COLO829 (cell line): ENCODE results near the gene TGFBI.

Experiments used
- DNase-seq: peaks from one replicate; pipeline ENCODE4 v3.0.0; 2012; ENCODE audit warnings: low spot score

The TGFBI gene

GRCh38 chr5:136028782-136029742 lies at the start of gene TGFBI:
TSS of gene TGFBI (plus strand) at chr5:136028988. CDS start at chr5:136029056, 68 bp downstream.
- no peak for DNase-seq

GRCh38 chr5:135978993-135979392 lies 49.8 kb upstream of the TGFBI start:
- DNase-seq = no peak

- no peak for DNase-seq
These were observed 49.3 kb upstream of the TGFBI start for GRCh38 chr5:135979510-135979909.

- DNase-seq = no peak
These were observed 48.2 kb upstream of the TGFBI start for GRCh38 chr5:135980620-135981019.

- no peak for DNase-seq
These were observed 42.8 kb upstream of the TGFBI start for GRCh38 chr5:135985951-135986350.

- DNase-seq = no peak
These were observed 42.4 kb upstream of the TGFBI start for GRCh38 chr5:135986401-135986800.

- DNase-seq = no peak
These were observed 41.8 kb upstream of the TGFBI start for GRCh38 chr5:135986891-135987401.

- no peak for DNase-seq
These were observed 40.2 kb upstream of the TGFBI start for GRCh38 chr5:135988546-135988945.

GRCh38 chr5:135989686-135990085 lies 39.1 kb upstream of the TGFBI start:
- DNase-seq = no peak

- no peak for DNase-seq
These were observed 38.1 kb upstream of the TGFBI start for GRCh38 chr5:135990528-135991255.

GRCh38 chr5:135991429-135991828 lies 37.4 kb upstream of the TGFBI start:
- DNase-seq = no peak

- no peak for DNase-seq
These were observed 35.4 kb upstream of the TGFBI start for GRCh38 chr5:135993335-135993879.

GRCh38 chr5:135993880-135994636 lies 34.7 kb upstream of the TGFBI start:
- DNase-seq = peak; percentile 74

GRCh38 chr5:135995976-135996375 lies 32.8 kb upstream of the TGFBI start:
- DNase-seq = no peak

- DNase-seq = no peak
These were observed 32.2 kb upstream of the TGFBI start for GRCh38 chr5:135996611-135997010.

GRCh38 chr5:135997673-135998335 lies 31.0 kb upstream of the TGFBI start:
- no peak for DNase-seq

GRCh38 chr5:135998889-135999288 lies 29.9 kb upstream of the TGFBI start:
- no peak for DNase-seq

GRCh38 chr5:135999406-136000139 lies 29.2 kb upstream of the TGFBI start:
- no peak for DNase-seq

- no peak for DNase-seq
These were observed 28.6 kb upstream of the TGFBI start for GRCh38 chr5:136000147-136000546.

GRCh38 chr5:136000932-136001331 lies 27.9 kb upstream of the TGFBI start:
- no peak for DNase-seq
